ENCODE results near the gene TMEM263.

- TF ChIP-seq CTCF (IDR thresholded peaks at IDR 0.05) (no peak), POLR2A (IDR thresholded peaks at IDR 0.05) (no peak)
Measured at GRCh38 chr12:106950591-106950990, 5.1 kb upstream of the TMEM263 start.
